HepG2 (cell line): ENCODE results near the gene VPS54. TPM values are rescaled to one million over a fixed set of nuclear protein-coding genes. Genes with fewer than 3 reads are reported as not detected.

ENCODE experiments used
- ATAC-seq: fragments of 200-7000 bp; cut with Tn5 transposase; 3 replicates; pipeline ENCODE4 v1.9.1; 2020; ENCODE audit warnings: mild to moderate bottlenecking, moderate library complexity
- BruUV-seq: library from RNA; stranded (reverse); fragments of 400-500 nt; replicated peaks from 2 replicates; lab custom pipeline; 2021; lab: Mats Ljungman, UMichigan
- CTCF ChIA-PET: fragments of 300-600 bp; formaldehyde crosslinking; extraction: SDS; loops from one replicate; lab custom pipeline; 2021; ENCODE audit warnings: low total read pairs, inconsistent platforms, low intra/inter-chr PET ratio; lab: Yijun Ruan, JAX
- POLR2A ChIA-PET: fragments of 350-600 bp; sonication (Branson Sonifier 250); formaldehyde crosslinking; loops from one replicate; lab custom pipeline; 2020; ENCODE audit warnings: antibody characterized with exemption, inconsistent platforms; lab: Yijun Ruan, JAX
- DNase-seq: peaks from one replicate; pipeline ENCODE4 v3.0.0-alpha.2; 2015; ENCODE audit warnings: low spot score
- FAIRE-seq: peaks from 3 replicates; lab custom pipeline; 2011; peaks lifted over from hg19 to GRCh38; lab: Jason Lieb, UNC
- H2AFZ ChIP-seq: one replicate; pipeline ENCODE4 v1.6.1; 2011; ENCODE audit warnings: low read length, inconsistent platforms
- H3K27ac ChIP-seq: fragments of 300-600 bp; 3 replicates; pipeline ENCODE4 v1.8.0; 2011; ENCODE audit warnings: mixed run types, mild to moderate bottlenecking, mixed read lengths, low read length, inconsistent platforms; ENCODE audit not compliant: insufficient read depth; ENCODE audit errors: extremely low read length
- H3K27me3 ChIP-seq, 2 experiments: fragments of 200-600 bp in 1 of 2; 2 replicates in 1 of 2; 3 replicates in 1 of 2; pipeline versions ENCODE4 v1.6.0 to v1.8.0; 2011; ENCODE audit warnings: low read length in 2 of 2, mild to moderate bottlenecking in 2 of 2, moderate library complexity in 2 of 2, inconsistent platforms in 1 of 2; ENCODE audit not compliant: insufficient read depth in 2 of 2, control insufficient read depth in 1 of 2
- H3K36me3 ChIP-seq, 2 experiments: fragments of 200-600 bp in 1 of 2; replicated peaks in 1 of 2; 2 replicates in 1 of 2; 3 replicates in 1 of 2; pipeline versions ENCODE4 v1.5.1 to v1.8.0; 2011; ENCODE audit warnings: low read length in 2 of 2, inconsistent platforms in 1 of 2; ENCODE audit not compliant: insufficient read depth in 2 of 2, control insufficient read depth in 1 of 2
- H3K4me1 ChIP-seq: 2 replicates; pipeline ENCODE4 v1.5.1; 2012; ENCODE audit warnings: low read length, inconsistent platforms; ENCODE audit not compliant: insufficient read depth
- H3K4me2 ChIP-seq: 2 replicates; pipeline ENCODE4 v1.6.0; 2011; ENCODE audit warnings: low read depth, low read length, inconsistent platforms
- H3K4me3 ChIP-seq, 3 experiments: fragments of 200-600 bp in 1 of 3; sonication (generic), shearing (Covaris generic) in 1 of 3; replicated peaks in 1 of 3; 2 replicates each; pipeline ENCODE4 v1.5.1; 2011 to 2016; ENCODE audit warnings: low read length in 3 of 3, inconsistent platforms in 2 of 3, low read depth in 2 of 3, mild to moderate bottlenecking in 2 of 3, control low read depth in 1 of 3, mixed read lengths in 1 of 3; ENCODE audit not compliant: insufficient read depth in 1 of 3
- H3K79me2 ChIP-seq: one replicate; pipeline ENCODE4 v1.6.1; 2011; ENCODE audit warnings: low read length, inconsistent platforms; ENCODE audit not compliant: insufficient read depth
- H3K9ac ChIP-seq: 2 replicates; pipeline ENCODE4 v1.6.0; 2011; ENCODE audit warnings: mild to moderate bottlenecking, low read depth, low read length, inconsistent platforms; ENCODE audit not compliant: insufficient read depth
- H3K9me3 ChIP-seq: 2 replicates; pipeline ENCODE4 v1.5.1; 2012; ENCODE audit warnings: mild to moderate bottlenecking, low read length
- H4K20me1 ChIP-seq: 2 replicates; pipeline ENCODE4 v1.6.0; 2011; ENCODE audit warnings: inconsistent platforms, mild to moderate bottlenecking, low read length, moderate library complexity; ENCODE audit not compliant: insufficient read depth
- ELF1 ChIP-seq: sonication (generic); formaldehyde crosslinking; IDR thresholded peaks from 2 replicates; pipeline ENCODE4 v1.4.0; 2020; ENCODE audit warnings: missing genetic modification reagents
- ELF3 ChIP-seq: IDR thresholded peaks from 2 replicates; pipeline ENCODE4 v1.6.1; 2016; ENCODE audit warnings: missing genetic modification reagents, missing compliant biosample characterization
- FOXA3 ChIP-seq: IDR thresholded peaks from 2 replicates; pipeline ENCODE4 v1.6.1; 2016; ENCODE audit warnings: missing genetic modification reagents, missing compliant biosample characterization
- FOXP1 ChIP-seq, 2 experiments: fragments of 450-650 bp in 1 of 2; IDR thresholded peaks; 2 replicates each; pipeline ENCODE4 v1.6.1; 2017 to 2018; ENCODE audit warnings: antibody characterized with exemption in 1 of 2
- HNF1B ChIP-seq: sonication (generic); formaldehyde crosslinking; IDR thresholded peaks from 2 replicates; pipeline ENCODE4 v1.5.1; 2020; ENCODE audit warnings: mild to moderate bottlenecking, moderate library complexity, missing genetic modification reagents
- JUNB ChIP-seq: sonication (generic); formaldehyde crosslinking; IDR thresholded peaks from 2 replicates; pipeline ENCODE4 v1.8.0; 2022; ENCODE audit warnings: missing genetic modification reagents, mild to moderate bottlenecking, borderline replicate concordance
- KAT2B ChIP-seq: fragments of 150-350 bp; IDR thresholded peaks from 2 replicates; pipeline ENCODE4 v1.6.1; 2014; ENCODE audit warnings: low read depth, low read length, borderline replicate concordance
- MAFF ChIP-seq: IDR thresholded peaks from 2 replicates; pipeline ENCODE4 v1.6.1; 2011; ENCODE audit warnings: low read depth, low read length, improper control_type of control experiment
- RBAK ChIP-seq: sonication (generic); formaldehyde crosslinking; IDR thresholded peaks from 2 replicates; pipeline ENCODE4 v1.5.1; 2020; ENCODE audit warnings: mild to moderate bottlenecking, missing genetic modification reagents
- SMYD3 ChIP-seq: sonication (generic); formaldehyde crosslinking; IDR thresholded peaks from 2 replicates; pipeline ENCODE4 v1.8.1; 2023; ENCODE audit warnings: mild to moderate bottlenecking, missing genetic modification reagents
- SP4 ChIP-seq: sonication (generic); formaldehyde crosslinking; IDR thresholded peaks from 2 replicates; pipeline ENCODE4 v1.8.1; 2023; ENCODE audit warnings: mild to moderate bottlenecking, missing genetic modification reagents
- STAT6 ChIP-seq: sonication (generic); formaldehyde crosslinking; IDR thresholded peaks from 2 replicates; pipeline ENCODE4 v1.4.0; 2020; ENCODE audit warnings: missing genetic modification reagents, mild to moderate bottlenecking, borderline replicate concordance
- THYN1 ChIP-seq: sonication (generic); formaldehyde crosslinking; IDR thresholded peaks from 2 replicates; pipeline ENCODE4 v1.8.1; 2023; ENCODE audit warnings: low read depth, mild to moderate bottlenecking, moderate library complexity, missing genetic modification reagents, borderline replicate concordance
- TP53 ChIP-seq: sonication (generic); formaldehyde crosslinking; conservative IDR thresholded peaks from 2 replicates; pipeline ENCODE4 v1.4.0; 2020; ENCODE audit warnings: missing genetic modification reagents
- TRIM24 ChIP-seq: sonication (generic); formaldehyde crosslinking; IDR thresholded peaks from 2 replicates; pipeline ENCODE4 v1.8.0; 2022; ENCODE audit warnings: mild to moderate bottlenecking, missing genetic modification reagents
- WIZ ChIP-seq: sonication (generic); formaldehyde crosslinking; IDR thresholded peaks from 2 replicates; pipeline ENCODE4 v1.5.1; 2020; ENCODE audit warnings: mild to moderate bottlenecking, missing genetic modification reagents
- XRCC5 ChIP-seq: fragments of 200-400 bp; formaldehyde crosslinking; optimal IDR thresholded peaks from 2 replicates; pipeline ENCODE3; 2017; ENCODE audit warnings: mild to moderate bottlenecking, low read length
- ZFP36 ChIP-seq: fragments of 150-350 bp; IDR thresholded peaks from 2 replicates; pipeline ENCODE4 v1.6.1; 2018; ENCODE audit warnings: borderline replicate concordance, low read length, low read depth; ENCODE audit not compliant: partially characterized antibody
- ZMYM3 ChIP-seq: sonication (generic); formaldehyde crosslinking; IDR thresholded peaks from 2 replicates; pipeline ENCODE4 v1.5.1; 2020; ENCODE audit warnings: mild to moderate bottlenecking, missing genetic modification reagents
- ZNF205 ChIP-seq: IDR thresholded peaks from 2 replicates; pipeline ENCODE4 v1.6.1; 2018; ENCODE audit warnings: missing biosample characterization, missing genetic modification reagents
- ZNF282 ChIP-seq: fragments of 450-650 bp; IDR thresholded peaks from 2 replicates; pipeline ENCODE4 v1.6.1; 2018; ENCODE audit not compliant: partially characterized antibody
- ZNF30 ChIP-seq: sonication (generic); formaldehyde crosslinking; IDR thresholded peaks from 2 replicates; pipeline ENCODE4 v1.5.0; 2020; ENCODE audit warnings: mild to moderate bottlenecking, missing genetic modification reagents
- ZNF335 ChIP-seq: sonication (generic); formaldehyde crosslinking; IDR thresholded peaks from 2 replicates; pipeline ENCODE4 v1.4.0; 2020; ENCODE audit warnings: missing genetic modification reagents
- ZNF7 ChIP-seq: IDR thresholded peaks from 2 replicates; pipeline ENCODE4 v1.6.1; 2016; ENCODE audit warnings: missing biosample characterization, missing genetic modification reagents
- WGBS: methylation state at CpG from one replicate; pipeline ENCODE4 v1.1.6; 2017; ENCODE audit warnings: low lambda C conversion rate; 5-methylcytosine and 5-hydroxymethylcytosine counted together
- in situ Hi-C: cut with HindIII; loops from 2 replicates; pipeline ENCODE4 v1.10.0; 2017; ENCODE audit warnings: low pct_unique_long_range_greater_than_20kb; ENCODE audit not compliant: extremely low pct_ligation_motif_present
- intact Hi-C: fragments of 100-400 bp; cut with micrococcal nuclease; formaldehyde crosslinking; loops from one replicate; pipeline ENCODE4 v1.10.0; 2022; ENCODE audit not compliant: unreplicated experiment
- polyA plus RNA-seq, 8 experiments: library from polyadenylated mRNA; depleted of rRNA in 3 of 8; stranded (reverse) in 7 of 8; unstranded in 1 of 8; fragments of >200 nt; fragmentation: Illumina TruSeq in 4 of 8; extraction: Trizol in 4 of 8; gene quantifications; 2 replicates each; pipeline versions ENCODE4 v1.2.1 to v1.2.3, GENCODE V29; 2011 to 2016; ENCODE audit warnings: low read depth in 4 of 8, missing spikeins in 1 of 8, mixed read lengths in 1 of 8; ENCODE audit not compliant: insufficient read depth in 1 of 8
- total RNA-seq, 5 experiments: library from RNA; depleted of rRNA; stranded (reverse); fragments of >200 nt; fragmentation: Illumina TruSeq; extraction: Trizol; gene quantifications; 2 replicates each; pipeline ENCODE4 v1.2.3, GENCODE V29; 2016; ENCODE audit warnings: low read depth in 1 of 5

VPS54 gene
- total and polyA plus RNA-seq, 2 of the 13 experiments (the other 11 are each of a cell fraction or from before 2014, with no cell fraction given) = 64.7 to 77.5 TPM

GRCh38 chr2:64063924-64064331 lies 44.7 kb upstream of the VPS54 start:
- Histone ChIP-seq H3K27ac (no peak overlapping the region), H2AFZ (no peak overlapping the region)

GRCh38 chr2:64063454-64063853 lies 44.2 kb upstream of the VPS54 start:
- CTCF ChIA-PET = no interaction called here
- POLR2A ChIA-PET = no interaction called here
- DNase-seq = no peak
- H3K9me3 ChIP-seq = no peaks in the 10 kb centered on the region
- peaks cover 2 to 12% of the 10 kb centered on the region in 2 experiments; a peak in 1 of 5 replicates for H3K27me3 ChIP-seq
- no peak overlapping the region for H3K27ac ChIP-seq
- ATAC-seq = peak; percentile 21; the same call in 2 of the 3 replicates
- FAIRE-seq = no peak
- intact Hi-C loops (no loop called here), in situ Hi-C loops (no loop called here)
- no peaks in the 10 kb centered on the region for H4K20me1 ChIP-seq
- BruUV-seq = no TSS peak
- peaks cover 29% of the 10 kb centered on the region for H3K4me1 ChIP-seq
- no peak overlapping the region for H2AFZ ChIP-seq
- no peaks in the 10 kb centered on the region for H3K79me2 ChIP-seq
- H3K4me3 ChIP-seq = no peak overlapping the region
- WGBS = 55% methylated on average over 3 of the region's 3 CpGs
- peak overlapping the region; percentile 59 for H3K4me2 ChIP-seq
- no peak overlapping the region for H3K9ac ChIP-seq
- no peaks in the 10 kb centered on the region for H3K36me3 ChIP-seq
- no peak for TF ChIP-seq STAT6 (CRISPR knock-in tag)
- TF ChIP-seq HNF1B (CRISPR knock-in tag) = no peak
- no peak for TF ChIP-seq TRIM24 (CRISPR knock-in tag)
- TF ChIP-seq FOXA3 (CRISPR knock-in tag) = peak; percentile 17; the same call in 1 of the 2 replicates
- peak; percentile 98 for TF ChIP-seq ZNF205 (CRISPR knock-in tag)
- no peak for TF ChIP-seq ZNF30
- no peak for TF ChIP-seq MAFF

More at GRCh38 chr2:64063924-64064331, 44.7 kb upstream of the VPS54 start:
- ATAC-seq (peak; percentile 61), FAIRE-seq (no peak), DNase-seq (peak; percentile 21)
- peaks cover 2 to 12% of the 10 kb centered on the region in 2 experiments; a peak in 1 of 5 replicates for H3K27me3 ChIP-seq
- 33% methylated on average over 4 of the region's 4 CpGs for WGBS
- H3K4me2 ChIP-seq = peak overlapping the region; percentile 59
- ChIA-PET POLR2A (no interaction called here), CTCF (no interaction called here)
- intact Hi-C loops (no loop called here), in situ Hi-C loops (no loop called here)
- no peak overlapping the region for H3K9ac ChIP-seq
- H3K79me2 ChIP-seq = no peaks in the 10 kb centered on the region
- no peaks in the 10 kb centered on the region for H3K9me3 ChIP-seq
- H3K36me3 ChIP-seq = no peaks in the 10 kb centered on the region
- no peaks in the 10 kb centered on the region for H4K20me1 ChIP-seq
- no peak for TF ChIP-seq XRCC5
- no peak for TF ChIP-seq ZFP36
- no peak for TF ChIP-seq ZNF7
- 0 out of 2 replicates have a peak, but pooled peaks have one; percentile 14 for TF ChIP-seq ELF3 (CRISPR knock-in tag)
- peak; percentile 56 for TF ChIP-seq ELF1 (CRISPR knock-in tag)
- no peak for TF ChIP-seq KAT2B
- TF ChIP-seq TP53 = no peak
- no peak for TF ChIP-seq FOXP1 (IDR thresholded peaks at IDR 0.05)
- no peak for TF ChIP-seq FOXP1 (CRISPR knock-in tag; IDR thresholded peaks at IDR 0.05)
- no peak for TF ChIP-seq SP4 (CRISPR knock-in tag)
- no peak for TF ChIP-seq THYN1 (CRISPR knock-in tag)
- no peak for TF ChIP-seq ZNF335 (CRISPR knock-in tag)
- TF ChIP-seq JUNB (CRISPR knock-in tag) = 0 out of 2 replicates have a peak, but pooled peaks have one; percentile 30
- TF ChIP-seq ZNF282 = no peak
- TF ChIP-seq RBAK (CRISPR knock-in tag) = no peak
- TF ChIP-seq WIZ (CRISPR knock-in tag) = no peak
- TF ChIP-seq ZMYM3 (CRISPR knock-in tag) = 0 out of 2 replicates have a peak, but pooled peaks have one; percentile 30
- no peak for TF ChIP-seq SMYD3 (CRISPR knock-in tag)
- H3K4me3 ChIP-seq = peak overlapping the region in 1 of 3 experiments; percentile 11; a peak in 1 of 6 replicates
- no TSS peak for BruUV-seq
- H3K4me1 ChIP-seq = peaks cover 29% of the 10 kb centered on the region
